Measurements from ENCODE around the gene CDH11.

CDH11 gene

DNA sequence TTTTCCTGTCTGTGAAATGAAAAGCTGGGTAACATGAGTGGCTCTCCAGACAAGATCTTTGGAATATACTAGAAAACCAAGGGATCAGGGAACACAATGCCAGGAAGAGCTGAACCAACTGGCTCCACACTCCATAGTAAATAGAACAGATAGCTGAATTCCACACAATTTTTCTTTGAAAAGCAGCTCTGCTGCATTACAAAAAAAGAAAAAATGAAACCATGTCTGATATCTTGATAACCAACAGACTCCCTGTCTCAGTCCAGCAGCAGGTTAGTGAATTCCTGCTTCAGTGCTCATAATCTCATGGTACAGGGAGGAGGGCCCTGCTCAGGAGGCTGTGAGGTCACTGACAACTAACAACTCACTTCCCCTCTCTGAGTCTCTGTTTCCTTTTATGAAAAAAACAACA, 97.1 kb downstream of the CDH11 start:
- no peak for DNase-seq (ENCODE audit: low read depth)

DNA sequence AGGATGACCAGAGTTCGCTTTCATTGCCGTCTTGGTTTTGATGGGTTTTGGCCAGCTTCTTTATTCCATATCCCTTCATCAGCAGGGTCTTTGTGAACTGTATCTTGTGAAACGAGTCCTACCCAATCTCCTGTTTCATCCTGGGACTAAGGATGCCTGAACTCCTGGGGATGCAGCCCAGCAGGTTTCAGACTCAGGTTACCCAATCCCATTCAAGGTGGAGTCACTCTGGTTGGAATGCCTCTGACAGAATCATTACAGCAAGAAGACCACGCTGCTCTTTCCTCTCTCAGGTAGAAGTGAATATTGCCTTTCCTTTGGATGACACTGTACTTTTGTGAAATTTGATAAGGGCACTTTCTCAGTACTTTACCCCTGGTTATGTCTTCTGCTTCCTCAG, 98.1 kb downstream of the CDH11 start:
- no peak for DNase-seq (ENCODE audit: low read depth)

DNA sequence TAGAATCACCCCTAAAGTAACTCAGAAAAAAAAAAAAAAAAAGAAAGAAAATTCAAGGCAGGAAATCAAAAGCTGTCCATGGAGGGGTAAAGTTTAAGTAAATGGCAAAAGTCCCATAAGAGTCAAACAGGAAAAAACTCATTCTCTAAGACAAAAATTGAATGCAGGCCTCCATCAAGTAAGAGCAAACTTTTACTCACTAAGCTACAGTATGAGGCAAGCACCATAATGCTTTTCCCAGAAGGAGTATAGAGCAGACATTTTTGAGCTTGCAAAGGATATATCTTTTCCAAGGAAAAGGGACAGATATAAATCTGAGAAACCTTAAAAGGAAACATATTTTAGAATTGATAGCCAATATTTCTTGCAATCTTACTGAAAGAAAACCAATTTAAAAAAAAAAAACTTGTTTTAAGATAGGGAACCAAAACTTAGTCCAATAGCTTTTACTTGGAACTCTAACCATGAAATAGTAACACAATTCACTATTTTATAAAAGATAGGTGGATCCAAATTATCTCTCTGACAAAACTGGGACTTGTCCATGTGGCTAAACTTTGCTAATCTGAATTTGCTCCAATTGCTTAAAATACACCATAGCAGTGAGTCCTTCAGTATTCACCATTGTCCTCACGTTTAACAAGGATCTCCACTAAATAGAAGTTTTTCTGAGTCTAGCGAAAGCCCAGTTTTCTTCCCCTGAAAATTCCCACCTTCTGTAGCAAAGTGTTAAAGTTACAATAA, 99.8 kb downstream of the CDH11 start:
- no peak for DNase-seq (ENCODE audit: low read depth)

DNA sequence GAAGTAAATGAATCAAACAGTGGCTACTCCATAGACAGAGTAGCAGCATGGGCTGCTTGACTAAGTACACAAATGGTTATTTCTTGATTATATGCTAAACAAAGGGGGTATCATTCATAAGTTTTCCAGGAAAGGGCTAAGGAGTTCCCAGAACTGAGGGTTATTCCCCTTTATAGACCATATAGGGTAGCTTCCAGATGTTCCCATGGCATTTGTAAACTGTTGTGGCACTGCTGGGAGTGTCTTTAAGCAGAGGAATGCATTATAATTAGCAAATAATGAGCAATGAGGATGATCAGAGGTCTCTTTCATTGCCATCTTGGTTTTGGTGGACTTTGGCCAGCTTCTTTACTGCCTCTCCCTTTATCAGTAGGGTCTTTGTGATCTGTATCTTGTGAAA, 105.1 kb downstream of the CDH11 start:
- no peak for DNase-seq (ENCODE audit: low read depth)

DNA sequence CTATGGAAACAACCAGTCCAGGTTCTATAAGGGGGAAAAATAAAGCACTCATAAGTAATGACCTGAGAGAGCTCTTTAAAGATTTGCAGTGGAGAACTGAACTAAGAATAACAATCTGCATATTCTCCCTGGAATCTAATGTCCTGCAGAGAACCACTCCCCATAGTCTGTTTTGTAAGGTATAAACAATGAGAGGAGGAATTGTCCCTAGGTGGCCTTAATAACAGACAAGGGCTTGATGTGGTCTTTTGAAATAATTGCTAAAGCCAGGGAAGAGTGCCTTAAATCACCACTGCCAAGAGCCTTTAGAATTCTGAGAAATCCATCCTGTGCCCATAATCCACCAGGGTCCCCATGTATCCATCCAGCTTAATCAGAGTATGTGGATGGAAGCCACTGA, 106.3 kb downstream of the CDH11 start:
- no peak for DNase-seq (ENCODE audit: low read depth)

DNA sequence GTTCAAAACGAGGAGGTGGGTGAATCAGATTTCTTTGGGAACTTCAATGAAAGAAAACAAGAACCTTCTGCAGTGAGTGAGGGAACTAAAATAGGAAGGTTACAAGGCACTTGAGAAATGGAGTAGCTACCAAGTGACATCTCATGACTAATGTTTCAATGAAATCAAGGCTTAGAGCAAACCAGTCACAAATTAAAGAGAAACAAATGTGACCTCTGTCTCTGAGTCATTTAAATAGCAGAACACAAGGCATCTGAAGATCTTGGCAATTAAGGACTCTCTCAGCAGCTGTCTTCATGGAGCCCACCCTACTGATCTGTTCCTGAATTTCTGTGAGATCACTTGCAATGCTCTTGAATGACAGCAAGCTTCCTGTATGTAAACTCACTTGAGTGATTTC, 109.5 kb downstream of the CDH11 start:
- peak; percentile 58 for DNase-seq (ENCODE audit: low read depth)

DNA sequence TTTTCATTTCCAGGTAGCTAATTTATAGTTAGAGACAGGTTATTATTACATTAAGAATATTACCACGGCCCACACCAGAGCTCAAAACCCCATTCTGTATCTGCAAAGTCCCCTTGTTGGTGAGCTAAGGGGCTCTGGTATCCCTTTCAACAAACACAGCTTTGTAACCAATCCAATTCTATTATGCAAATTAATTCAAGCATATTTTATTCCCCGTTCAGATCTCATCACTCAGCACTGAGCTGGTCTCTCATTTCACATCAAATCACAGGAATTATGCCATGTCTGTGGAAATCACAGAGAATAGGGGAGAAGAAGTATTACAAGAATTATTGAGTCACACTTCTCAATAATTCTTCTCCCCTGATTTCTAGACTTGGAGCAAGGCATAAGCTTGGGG, 111.7 kb downstream of the CDH11 start:
- DNase-seq (ENCODE audit: low read depth), result no peak

DNA sequence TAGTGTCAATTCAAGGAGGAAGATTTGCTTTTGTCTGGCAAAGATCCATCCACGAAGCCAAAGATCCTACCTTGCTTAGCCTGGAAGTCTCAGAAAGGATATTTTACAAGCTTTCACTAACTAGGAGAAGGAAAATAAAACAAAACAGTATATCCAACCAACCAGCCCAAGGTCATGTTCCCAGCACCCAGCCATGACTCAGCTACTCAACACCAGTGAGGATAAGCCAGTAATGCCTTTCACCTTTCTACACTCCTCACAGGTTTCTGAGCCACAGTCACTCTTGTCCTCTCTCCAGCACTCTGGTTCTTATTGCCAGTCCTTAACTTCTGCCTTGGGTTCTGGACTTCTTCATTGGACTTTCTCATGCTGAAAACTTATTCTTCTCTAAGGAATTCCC, 116.2 kb downstream of the CDH11 start:
- DNase-seq (ENCODE audit: low read depth), result no peak

DNA sequence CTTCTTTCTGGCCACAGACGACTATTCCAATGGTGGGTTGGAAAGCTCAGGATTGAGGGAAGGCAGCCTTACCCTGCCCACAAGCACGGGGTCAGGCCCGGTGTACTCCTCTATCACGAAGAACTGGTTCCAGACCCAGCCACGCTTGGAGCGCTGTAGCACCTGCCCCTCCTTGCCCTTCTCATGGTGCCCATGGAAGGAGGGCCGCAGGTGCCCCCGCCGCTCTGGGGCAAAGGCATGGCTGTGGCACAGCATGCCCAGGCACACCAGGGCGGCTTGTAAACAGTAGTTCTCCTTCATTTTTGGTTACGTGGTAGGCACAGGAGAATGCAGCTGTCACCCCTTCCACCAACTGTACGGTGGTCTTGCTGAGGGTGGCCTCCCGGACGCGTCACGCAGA, 117.3 kb downstream of the CDH11 start:
- DNase-seq (ENCODE audit: low read depth), result no peak

DNA sequence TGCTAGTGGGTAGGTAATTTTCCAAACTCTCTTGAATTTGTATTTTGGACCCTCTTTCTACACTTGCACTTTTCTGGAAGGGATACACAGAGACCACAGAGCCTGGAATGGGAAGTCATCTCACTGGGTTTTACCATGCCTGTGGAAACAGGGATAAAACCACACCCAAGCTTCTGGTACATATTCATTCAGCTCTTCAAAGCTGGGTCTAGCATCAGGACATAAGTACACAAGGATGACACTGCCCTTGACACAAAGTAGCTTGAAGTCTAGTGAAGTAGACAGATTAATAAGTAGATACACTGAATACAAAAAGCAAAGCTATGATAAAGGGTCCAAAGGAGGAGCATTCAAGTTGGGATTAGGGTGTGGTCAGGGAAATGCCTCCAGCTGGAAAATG, 118.2 kb downstream of the CDH11 start:
- DNase-seq (ENCODE audit: low read depth), result no peak

DNA sequence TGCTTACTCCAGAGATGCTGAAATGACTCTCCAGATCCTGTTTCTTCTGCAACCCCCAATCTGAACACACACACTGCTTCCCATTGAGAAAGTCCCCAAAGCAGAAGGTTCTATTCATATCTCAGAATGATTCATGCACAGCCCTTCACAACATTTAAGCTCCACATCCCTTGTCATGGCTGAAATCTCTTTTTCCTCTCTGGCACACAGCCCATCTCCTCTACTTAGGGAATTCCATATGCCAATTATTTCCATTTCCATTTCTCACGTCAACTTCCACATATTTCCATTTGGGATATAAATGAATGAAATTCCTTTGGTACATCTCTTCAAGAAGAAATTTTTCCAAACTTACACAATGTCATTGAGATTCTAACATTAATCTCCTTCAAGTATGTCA, 119.6 kb downstream of the CDH11 start:
- DNase-seq (ENCODE audit: low read depth), result peak; percentile 54

DNA sequence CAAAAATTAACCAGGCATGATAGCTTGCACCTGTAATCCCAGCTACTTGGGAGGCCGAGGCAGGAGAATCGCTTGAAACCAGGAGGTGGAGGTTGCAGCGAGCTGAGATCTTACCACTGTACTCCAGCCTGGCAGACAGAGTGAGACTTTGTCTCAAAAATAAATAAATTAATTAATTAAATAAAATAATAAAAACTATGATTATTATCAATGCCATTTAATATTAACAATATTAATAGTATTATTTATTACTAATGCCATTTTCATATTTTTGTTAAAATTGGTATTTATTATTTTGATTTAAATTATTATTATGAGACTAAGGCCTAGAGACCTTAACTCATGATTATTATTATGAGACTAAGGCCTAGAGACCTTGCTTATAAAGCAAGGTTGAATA, 121.2 kb downstream of the CDH11 start:
- no peak for DNase-seq (ENCODE audit: low read depth)

DNA sequence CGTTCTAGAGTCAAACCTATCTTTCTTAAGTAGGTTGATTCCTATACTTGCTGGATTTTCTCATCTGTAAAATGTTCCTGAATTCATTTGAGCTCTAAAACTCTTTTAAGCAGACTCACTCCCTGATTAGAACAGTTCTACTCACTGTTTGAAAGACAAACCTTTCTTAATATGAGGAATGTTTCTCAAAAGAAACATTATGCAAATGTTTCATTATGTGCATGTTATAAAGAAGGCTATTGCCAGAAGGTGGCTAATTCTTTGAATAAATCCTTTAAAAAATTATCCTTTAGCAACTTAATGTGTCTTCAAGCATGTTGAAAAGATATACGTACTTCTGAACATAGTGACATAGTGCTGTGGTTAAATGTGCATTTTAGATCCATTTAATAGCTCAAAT, 124.1 kb downstream of the CDH11 start:
- no peak for DNase-seq (ENCODE audit: low read depth)

DNA sequence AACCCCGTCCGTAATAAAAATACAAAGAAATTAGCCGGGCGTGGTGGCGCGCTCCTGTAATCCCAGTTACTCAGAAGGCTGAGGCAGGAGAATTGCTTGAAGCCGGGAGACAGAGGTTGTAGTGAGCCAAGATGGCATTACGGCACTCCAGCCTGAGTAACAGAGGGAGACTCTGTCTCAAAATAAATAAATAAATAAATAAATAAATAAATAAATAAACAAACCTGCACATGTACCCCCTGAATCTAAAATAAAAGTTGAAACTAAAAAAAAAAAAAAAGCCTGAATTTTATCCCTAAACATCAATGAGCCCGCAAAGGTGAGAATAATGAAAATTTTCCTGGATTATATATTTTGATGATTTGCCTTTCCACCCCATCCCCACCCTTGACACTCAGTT, 124.7 kb downstream of the CDH11 start:
- DNase-seq (ENCODE audit: low read depth), result no peak

DNA sequence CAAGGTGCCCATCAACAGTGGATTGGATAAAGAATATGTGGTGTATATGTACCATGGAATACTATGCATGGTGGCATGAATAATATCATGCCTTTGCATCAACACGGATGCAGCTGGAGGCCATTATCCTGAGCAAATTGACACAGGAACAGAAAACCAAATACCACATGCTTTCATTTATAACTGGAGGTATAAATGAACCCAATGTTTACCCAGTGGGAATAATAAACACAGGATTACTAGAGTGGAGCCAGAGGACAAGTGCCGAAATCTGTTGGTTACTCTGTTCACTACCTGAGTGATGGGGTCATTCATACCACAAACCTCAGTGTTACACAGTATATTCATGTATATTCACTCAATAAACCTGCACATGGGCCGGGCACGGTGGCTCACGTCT, 125.2 kb downstream of the CDH11 start:
- DNase-seq (ENCODE audit: low read depth), result no peak

DNA sequence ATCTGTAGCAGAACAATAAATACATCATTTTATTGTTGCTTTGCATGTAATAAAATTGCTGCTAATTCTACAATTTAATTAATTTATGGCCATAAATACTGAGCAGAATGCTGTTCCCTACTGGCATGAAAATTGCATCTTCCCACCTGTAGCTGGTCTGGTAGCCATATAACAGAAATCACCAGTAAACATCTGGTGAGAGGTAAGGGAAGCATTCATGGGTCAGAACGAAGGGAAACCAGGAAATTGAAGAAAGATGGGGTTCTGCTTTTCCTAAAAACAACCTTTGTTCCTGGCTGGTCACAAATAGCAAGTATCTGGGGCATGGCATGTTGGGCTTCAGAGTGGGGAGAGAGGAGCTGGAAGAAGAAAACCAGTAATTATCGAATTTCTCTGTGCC, 128.4 kb downstream of the CDH11 start:
- no peak for DNase-seq (ENCODE audit: low read depth)

DNA sequence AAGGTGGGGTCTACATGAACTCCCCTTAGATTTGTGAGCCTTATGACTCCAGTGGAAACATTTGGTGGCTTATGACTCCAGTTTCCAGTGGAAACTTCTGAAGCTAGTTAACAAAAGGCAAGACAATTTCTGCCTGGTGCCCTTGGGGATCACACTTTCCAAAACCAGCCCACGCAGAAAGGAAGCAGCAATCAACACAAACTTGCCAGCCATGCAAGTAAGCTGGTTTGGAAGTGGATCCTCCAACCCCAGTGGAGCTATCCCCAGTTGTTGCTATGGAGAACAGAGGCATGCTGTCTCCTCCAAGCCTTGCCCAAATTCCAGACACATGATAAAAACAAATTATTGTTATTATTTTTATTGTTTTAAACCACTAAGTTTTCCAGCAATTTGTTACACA, 130.9 kb downstream of the CDH11 start:
- peak; percentile 62 for DNase-seq (ENCODE audit: low read depth)

DNA sequence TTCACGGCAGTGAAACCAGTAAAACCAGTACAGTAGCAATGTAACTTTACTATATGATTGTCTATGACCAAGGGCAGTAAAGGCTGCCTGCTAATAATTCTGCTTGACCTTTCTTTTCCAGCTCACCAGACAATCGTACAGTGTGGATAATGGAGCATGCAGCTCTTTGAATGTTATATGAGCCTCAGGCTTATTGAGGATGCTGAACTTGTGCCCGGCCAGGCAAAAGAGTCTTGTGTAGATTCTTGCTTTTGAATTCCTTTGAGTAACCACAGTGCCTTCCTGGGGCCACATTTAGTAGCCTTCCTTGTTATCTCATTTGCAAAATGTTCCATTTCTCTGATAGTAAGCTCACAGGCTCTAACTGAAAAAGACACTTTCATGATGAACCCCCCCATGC, 131.8 kb downstream of the CDH11 start:
- DNase-seq (ENCODE audit: low read depth), result no peak

DNA sequence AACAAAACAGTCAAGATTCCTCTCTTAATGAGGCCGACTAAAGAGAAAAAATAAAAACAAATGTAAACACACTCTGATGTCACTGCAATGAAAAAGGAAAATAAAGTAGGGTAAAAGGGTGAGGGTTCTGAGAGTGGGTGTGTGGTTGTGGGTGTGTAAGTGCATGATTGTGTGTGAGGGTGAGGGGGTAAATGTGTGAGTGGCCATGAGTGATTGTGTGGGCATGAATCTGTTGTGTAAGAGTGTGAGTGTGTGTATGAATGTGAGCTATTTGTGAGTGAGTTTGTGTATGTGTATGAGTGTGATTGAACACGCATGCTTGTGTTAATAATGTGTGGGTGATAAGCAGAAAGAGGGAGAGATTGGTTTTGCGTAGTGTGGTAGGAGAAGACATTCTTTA, 132.8 kb downstream of the CDH11 start:
- DNase-seq (ENCODE audit: low read depth), result no peak

DNA sequence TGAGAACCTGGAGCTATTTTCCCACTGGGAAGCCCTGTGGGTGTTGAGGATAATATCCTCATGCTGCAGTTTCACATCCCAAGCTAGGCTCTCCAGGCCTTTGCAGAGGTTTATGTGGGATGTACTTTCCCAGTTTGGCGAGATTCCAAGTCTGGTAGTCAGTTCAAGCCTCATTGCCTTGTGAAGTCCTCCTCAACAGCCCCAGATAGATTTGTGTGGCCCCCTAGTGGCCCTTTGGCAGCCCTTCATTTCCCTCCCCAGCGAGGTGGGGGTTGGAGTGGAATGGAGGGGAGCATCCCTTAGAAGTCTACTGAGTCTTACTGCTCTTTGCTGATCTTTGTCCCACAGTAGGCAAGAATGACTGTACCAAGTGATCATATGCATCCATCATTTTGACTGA, 137.9 kb downstream of the CDH11 start:
- peak; percentile 67 for DNase-seq (ENCODE audit: low read depth)

DNA sequence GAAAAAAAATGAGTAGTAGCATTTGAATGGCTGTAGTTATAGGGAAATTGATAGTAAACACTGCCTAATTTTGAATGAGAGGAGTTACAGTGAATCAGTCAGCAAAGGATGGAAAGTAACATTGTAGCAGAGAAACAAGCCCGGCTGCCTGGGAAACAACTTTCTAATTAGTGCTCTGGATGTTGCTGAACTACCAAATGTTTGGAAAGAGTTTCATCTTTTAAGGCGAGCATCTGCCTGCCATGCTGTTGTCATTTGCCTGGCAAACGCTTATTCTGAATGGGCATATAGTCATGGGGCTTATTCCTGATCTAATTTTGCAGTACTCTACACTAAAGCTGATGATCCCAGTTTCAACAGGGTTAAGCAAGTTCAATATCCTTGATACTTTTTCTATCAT, 138.6 kb downstream of the CDH11 start:
- DNase-seq (ENCODE audit: low read depth), result no peak

DNA sequence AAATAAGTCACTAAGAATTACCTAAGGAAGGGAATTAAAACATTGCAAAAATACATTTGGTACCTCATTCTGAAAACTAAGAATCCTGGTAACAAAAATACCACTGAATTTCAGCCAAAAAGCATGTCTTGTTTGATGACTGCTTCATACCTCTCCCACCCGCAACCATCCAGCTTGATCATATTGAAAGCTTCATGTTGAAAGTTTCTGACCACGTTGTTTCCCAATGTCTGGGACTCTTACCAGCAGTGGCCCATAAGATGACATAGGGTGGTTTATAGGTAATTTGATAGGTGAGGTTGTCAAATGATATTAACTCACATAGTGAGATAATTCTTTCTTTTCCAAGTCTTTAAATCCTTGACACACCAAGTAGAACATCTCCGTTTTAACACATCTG, 139.3 kb downstream of the CDH11 start:
- no peak for DNase-seq (ENCODE audit: low read depth)

DNA sequence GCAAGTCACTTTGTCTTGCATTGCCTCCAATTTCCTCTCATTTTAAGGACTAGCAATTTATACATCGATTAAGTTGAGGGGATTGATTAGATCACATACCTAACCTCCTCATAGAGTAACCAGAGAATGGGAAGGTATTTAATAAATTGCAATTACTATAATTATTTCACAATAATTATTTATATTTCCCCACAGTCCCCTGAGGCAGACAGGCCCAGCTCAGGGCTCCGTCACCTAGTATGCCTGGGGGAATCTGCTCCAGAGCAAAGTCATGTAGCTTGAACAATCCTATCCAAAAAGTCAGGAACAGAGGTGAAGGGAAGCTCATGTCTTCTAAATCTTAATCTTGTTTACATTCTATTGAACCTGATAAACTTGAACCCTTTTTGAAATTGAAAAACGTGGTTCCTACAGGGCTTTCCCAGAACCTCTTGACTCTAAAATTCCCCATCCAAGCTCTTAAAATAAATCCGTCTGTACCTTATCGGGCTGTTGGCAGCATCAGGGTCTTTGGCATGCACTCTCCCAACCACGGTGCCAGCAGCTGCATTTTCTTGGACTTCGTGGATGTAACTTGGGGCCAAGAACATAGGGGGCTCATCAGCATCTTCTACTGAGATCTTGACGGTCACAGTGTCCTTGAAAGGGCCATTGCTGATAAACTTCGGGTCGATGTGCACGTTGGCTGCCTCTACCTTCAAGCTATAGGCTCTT, 140.1 kb downstream of the CDH11 start:
- DNase-seq (ENCODE audit: low read depth), result no peak
